ENCODE results near the gene GID4. TPM values are rescaled to one million over a fixed set of nuclear protein-coding genes. Genes with fewer than 3 reads are reported as not detected.
A peak's percentile ranks its signal among the peaks of the same experiment; 100 is the strongest.

Gene GID4
- total and polyA plus RNA-seq, 2 of the 4 experiments (the other 2 are of a cell fraction): 3.9 to 5.6 TPM

DNA sequence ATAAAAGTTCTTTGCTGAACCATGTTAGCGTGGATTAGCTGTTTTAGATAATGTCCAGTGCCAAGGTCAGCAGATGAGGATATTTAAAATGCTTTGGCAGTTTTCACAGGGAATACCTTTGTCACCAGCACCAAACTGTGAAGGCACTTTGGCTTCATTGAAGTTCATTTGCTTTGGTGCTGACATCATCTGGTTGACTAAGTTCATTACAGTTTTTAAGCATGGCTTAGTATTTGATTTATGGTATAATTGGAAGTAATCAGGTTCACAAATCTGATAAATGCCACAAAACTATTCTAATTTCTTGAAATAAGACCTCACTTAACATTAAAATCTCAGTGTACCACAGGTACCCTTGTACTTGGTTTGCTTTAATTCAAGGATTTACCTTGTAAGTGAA, 4.3 kb downstream of the GID4 start:
- Histone ChIP-seq H2AK5ac (ENCODE audit: low read depth, low read length) (no peak overlapping the region), H4K91ac (ENCODE audit: insufficient read depth, low read depth, low read length) (no peak overlapping the region), H2BK5ac (ENCODE audit: low read depth, low read length, poor library complexity, severe bottlenecking) (no peak overlapping the region), H2AFZ (replicated peaks; ENCODE audit: low read length, poor library complexity) (no peak overlapping the region), H3K56ac (ENCODE audit: extremely low read depth, insufficient read depth, low read length) (no peak overlapping the region), H4K5ac (ENCODE audit: low read depth, low read length) (no peak overlapping the region), H2BK120ac (ENCODE audit: low read depth, low read length) (no peak overlapping the region), H2AK9ac (replicated peaks; ENCODE audit: low read depth, low read length, poor library complexity) (no peak overlapping the region), H3K9me3 (ENCODE audit: control insufficient read depth, insufficient read depth, low read length) (no peaks in the 10 kb centered on the region), H3K4me3 (ENCODE audit: insufficient read depth, low read depth, low read length) (no peak overlapping the region), H2BK15ac (ENCODE audit: low read depth, low read length) (no peak overlapping the region), H3K23ac (ENCODE audit: low read depth, low read length) (no peak overlapping the region), H3K14ac (replicated peaks; ENCODE audit: low read depth, low read length) (no peak overlapping the region), H4K8ac (ENCODE audit: low read depth in 2 of 2, low read length in 2 of 2) (no peak overlapping the region), H3K27me3 (ENCODE audit: control insufficient read depth, insufficient read depth, low read length) (no peaks in the 10 kb centered on the region), H3K4ac (ENCODE audit: low read depth, low read length) (no peak overlapping the region), H3K18ac (ENCODE audit: low read depth, low read length) (no peak overlapping the region), H3K4me2 (ENCODE audit: low read depth, low read length) (no peak overlapping the region), H2BK20ac (ENCODE audit: low read depth, low read length) (no peak overlapping the region), H3K79me1 (ENCODE audit: low read depth in 1 of 2, low read length in 2 of 2) (peaks cover 35 to 41% of the 10 kb centered on the region in 2 experiments), H3K4me1 (ENCODE audit: control insufficient read depth, insufficient read depth, low read length) (peaks cover 11% of the 10 kb centered on the region), H4K20me1 (ENCODE audit: insufficient read depth, low read length) (peaks cover 11% of the 10 kb centered on the region; the same call in 1 of the 2 replicates), H3K9me1 (ENCODE audit: insufficient read depth, low read length) (peaks cover 7% of the 10 kb centered on the region), H3K27ac (ENCODE audit: insufficient read depth, low read length) (no peak overlapping the region), H3K36me3 (ENCODE audit: control insufficient read depth, insufficient read depth, low read length) (peaks cover 9% of the 10 kb centered on the region), H3K9ac (ENCODE audit: low read depth, low read length) (no peak overlapping the region)
- POLR2A ChIA-PET (ENCODE audit: unreplicated experiment): no interaction called here
- ATAC-seq (ENCODE audit: low read depth) (no peak), DNase-seq (peak; percentile 33)
- intact Hi-C loops (cut with micrococcal nuclease): no loop called here
- TF ChIP-seq, protein P1, sequence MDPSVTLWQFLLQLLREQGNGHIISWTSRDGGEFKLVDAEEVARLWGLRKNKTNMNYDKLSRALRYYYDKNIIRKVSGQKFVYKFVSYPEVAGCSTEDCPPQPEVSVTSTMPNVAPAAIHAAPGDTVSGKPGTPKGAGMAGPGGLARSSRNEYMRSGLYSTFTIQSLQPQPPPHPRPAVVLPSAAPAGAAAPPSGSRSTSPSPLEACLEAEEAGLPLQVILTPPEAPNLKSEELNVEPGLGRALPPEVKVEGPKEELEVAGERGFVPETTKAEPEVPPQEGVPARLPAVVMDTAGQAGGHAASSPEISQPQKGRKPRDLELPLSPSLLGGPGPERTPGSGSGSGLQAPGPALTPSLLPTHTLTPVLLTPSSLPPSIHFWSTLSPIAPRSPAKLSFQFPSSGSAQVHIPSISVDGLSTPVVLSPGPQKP (IDR thresholded peaks at IDR 0.05; ENCODE audit: borderline replicate concordance, low read depth, low read length): no peak
- TF ChIP-seq SMC3 (IDR thresholded peaks at IDR 0.05; ENCODE audit: low read depth, low read length) (peak; percentile 24; the same call in 1 of the 2 replicates), CTCF (conservative IDR thresholded peaks at IDR 0.05; ENCODE audit: low read depth, low read length) (peak; percentile 26; the same call in 1 of the 2 replicates), RAD21 (IDR thresholded peaks at IDR 0.05; ENCODE audit: low read length) (peak; percentile 20; the same call in 1 of the 2 replicates), MXI1 (IDR thresholded peaks at IDR 0.05; ENCODE audit: borderline replicate concordance, low read depth, low read length) (no peak), CEBPB (IDR thresholded peaks at IDR 0.05; ENCODE audit: low read depth, low read length) (no peak)
- 67% methylated on average over 1 of the region's 1 CpG; no CpG with 5 or more reads in 1 of the 2 experiments for WGBS, 2 experiments (ENCODE audit: extremely low coverage in 2 of 2, insufficient read length in 1 of 2)
- in situ Hi-C loops (cut with MboI; ENCODE audit: low sequenced_read_pairs): no loop called here
- no TSS peak for BruUV-seq (replicated peaks)
- dilution Hi-C loops (cut with HindIII; ENCODE audit: low sequenced_read_pairs, unreplicated experiment): no loop called here
- CTCF ChIA-PET: no interaction called here

Measured in IMR-90 (cell line).